Measurements from ENCODE around the gene NDUFS4.
"Not testable (repeated sequence)": the region's sequence is repeated elsewhere in the genome, so short reads cannot be mapped to it uniquely, and the experiment has no call there.

NDUFS4 gene

DNA sequence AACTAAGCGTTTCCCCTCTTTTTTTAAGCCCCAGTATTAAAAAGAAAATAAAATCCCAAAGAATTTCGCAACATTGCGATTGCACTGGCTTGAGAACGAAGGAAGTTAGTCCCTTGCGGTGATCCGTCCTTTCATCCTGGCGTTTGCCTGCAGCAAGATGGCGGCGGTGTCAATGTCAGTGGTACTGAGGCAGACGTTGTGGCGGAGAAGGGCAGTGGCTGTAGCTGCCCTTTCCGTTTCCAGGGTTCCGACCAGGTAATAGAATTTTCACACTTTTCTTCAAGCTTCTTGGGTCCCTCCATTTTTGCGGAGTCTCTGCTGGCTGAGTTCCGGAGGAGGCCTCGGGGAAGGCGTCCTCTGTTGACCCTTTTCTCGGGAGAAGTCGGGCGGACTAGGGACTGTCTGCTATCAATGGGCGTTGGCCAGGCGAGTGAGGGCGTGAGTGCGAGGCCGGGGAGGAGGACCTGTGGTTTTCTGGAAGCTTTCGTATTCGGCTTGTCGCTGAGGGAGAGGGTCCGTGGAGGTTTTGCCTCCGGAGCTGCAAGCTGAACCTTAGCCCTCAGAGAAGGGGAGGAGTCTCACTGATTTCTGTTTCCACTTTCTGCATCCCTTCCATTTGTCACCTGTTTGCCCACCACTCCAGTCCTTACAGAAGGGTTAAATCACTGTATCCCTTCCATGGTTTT lies at the start of gene NDUFS4:
Gene NDUFS4, plus strand, starts transcription at position 134 of the 686 bp plus-strand sequence. Its CDS starts 24 bp downstream, at position 158.
- peak; percentile 97 for DNase-seq (ENCODE audit: low read depth)
- TF ChIP-seq, protein P1, sequence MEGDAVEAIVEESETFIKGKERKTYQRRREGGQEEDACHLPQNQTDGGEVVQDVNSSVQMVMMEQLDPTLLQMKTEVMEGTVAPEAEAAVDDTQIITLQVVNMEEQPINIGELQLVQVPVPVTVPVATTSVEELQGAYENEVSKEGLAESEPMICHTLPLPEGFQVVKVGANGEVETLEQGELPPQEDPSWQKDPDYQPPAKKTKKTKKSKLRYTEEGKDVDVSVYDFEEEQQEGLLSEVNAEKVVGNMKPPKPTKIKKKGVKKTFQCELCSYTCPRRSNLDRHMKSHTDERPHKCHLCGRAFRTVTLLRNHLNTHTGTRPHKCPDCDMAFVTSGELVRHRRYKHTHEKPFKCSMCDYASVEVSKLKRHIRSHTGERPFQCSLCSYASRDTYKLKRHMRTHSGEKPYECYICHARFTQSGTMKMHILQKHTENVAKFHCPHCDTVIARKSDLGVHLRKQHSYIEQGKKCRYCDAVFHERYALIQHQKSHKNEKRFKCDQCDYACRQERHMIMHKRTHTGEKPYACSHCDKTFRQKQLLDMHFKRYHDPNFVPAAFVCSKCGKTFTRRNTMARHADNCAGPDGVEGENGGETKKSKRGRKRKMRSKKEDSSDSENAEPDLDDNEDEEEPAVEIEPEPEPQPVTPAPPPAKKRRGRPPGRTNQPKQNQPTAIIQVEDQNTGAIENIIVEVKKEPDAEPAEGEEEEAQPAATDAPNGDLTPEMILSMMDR (IDR thresholded peaks at IDR 0.05; ENCODE audit: low read length, missing control alignments): no peak
- peak within 1 kb of the TSS; percentile 83 for H3K4me3 ChIP-seq (replicated peaks; ENCODE audit: low read depth, low read length)

DNA sequence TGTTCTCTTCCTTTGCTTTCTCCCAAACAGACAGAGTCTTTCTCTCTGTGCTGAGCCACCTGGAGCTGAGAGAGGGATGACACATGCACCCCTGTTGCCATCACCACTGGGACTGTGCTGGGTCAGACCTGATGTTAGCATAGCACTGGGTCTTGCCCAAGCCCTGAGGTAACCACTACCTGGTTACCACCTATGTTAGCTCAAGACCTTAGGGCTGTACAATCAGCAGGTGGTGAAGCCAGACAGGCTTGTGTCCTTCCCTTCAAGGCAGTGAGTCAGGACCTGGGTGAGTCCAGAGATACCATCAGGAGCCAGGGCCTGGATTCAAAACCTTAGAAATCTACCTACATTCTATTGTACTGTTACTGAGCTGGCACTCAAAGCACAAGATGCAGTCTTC lies 47.9 kb upstream of the NDUFS4 start:
- DNase-seq (ENCODE audit: low read depth): no peak
- no peak overlapping the region for H3K4me3 ChIP-seq (replicated peaks; ENCODE audit: low read depth, low read length)
- TF ChIP-seq, protein P1 (IDR thresholded peaks at IDR 0.05; ENCODE audit: low read length, missing control alignments): no peak

DNA sequence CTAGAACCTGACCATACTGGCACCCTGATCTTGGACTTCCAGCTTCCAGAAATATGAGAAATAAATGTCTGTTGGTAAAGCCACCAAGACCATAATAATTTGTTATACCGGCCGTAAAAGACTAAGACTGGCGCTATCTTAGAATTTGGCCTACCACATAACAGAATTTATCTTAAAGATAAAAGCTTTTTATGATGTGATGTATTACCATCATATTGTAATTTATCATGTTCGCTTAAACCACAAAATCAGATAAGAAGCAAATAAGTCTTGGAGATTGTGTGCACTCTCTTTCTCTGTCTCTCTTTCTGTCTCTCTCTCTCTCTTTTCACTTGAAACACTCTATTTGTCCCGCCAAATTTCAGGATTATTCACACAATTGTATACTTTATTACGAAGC lies 44.5 kb upstream of the NDUFS4 start:
- no peak overlapping the region for H3K4me3 ChIP-seq (replicated peaks; ENCODE audit: low read depth, low read length)
- TF ChIP-seq, protein P1 (IDR thresholded peaks at IDR 0.05; ENCODE audit: low read length, missing control alignments): no peak
- no peak for DNase-seq (ENCODE audit: low read depth)

DNA sequence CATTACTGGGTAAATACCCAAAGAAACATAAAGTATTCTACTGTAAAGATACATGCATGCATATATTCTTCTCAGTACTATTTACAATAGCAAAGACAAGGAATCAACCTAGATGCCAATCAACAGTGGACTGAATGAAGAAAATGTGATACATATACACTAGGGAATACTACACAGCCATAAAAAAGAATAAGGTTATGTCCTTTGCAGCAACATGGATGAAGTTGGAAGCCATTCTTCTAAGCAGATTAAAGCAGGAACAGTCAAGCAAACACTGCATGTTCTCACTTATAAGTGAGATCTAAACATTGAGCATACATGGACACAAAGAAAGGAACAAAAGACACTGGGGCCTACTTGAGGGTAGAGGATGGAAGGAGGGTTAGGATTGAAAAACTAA lies 39.6 kb upstream of the NDUFS4 start:
- no peak overlapping the region for H3K4me3 ChIP-seq (replicated peaks; ENCODE audit: low read depth, low read length)
- DNase-seq (ENCODE audit: low read depth): no peak
- TF ChIP-seq, protein P1 (IDR thresholded peaks at IDR 0.05; ENCODE audit: low read length, missing control alignments): no peak

DNA sequence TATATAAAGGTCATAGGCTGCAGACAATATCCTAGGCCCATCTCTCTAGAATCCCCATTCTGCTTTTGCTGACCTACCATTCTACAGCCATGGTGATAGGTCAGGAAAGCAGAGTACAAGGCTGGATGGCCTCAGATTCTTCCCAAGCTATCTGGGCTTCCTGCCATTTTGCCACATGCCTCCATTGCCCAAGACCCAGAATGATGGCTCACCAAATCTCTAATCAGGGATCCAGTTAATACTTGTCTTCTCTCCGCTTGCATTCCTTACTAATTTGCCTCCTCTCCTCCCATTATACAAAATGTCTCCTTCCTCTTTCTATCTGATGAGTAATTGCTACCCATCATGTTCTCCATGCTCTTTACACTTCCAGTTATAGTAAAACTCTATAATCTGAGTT lies 22.7 kb upstream of the NDUFS4 start:
- TF ChIP-seq, protein P1 (IDR thresholded peaks at IDR 0.05; ENCODE audit: low read length, missing control alignments): no peak
- peak; percentile 9 for DNase-seq (ENCODE audit: low read depth)
- H3K4me3 ChIP-seq (replicated peaks; ENCODE audit: low read depth, low read length): no peak overlapping the region

DNA sequence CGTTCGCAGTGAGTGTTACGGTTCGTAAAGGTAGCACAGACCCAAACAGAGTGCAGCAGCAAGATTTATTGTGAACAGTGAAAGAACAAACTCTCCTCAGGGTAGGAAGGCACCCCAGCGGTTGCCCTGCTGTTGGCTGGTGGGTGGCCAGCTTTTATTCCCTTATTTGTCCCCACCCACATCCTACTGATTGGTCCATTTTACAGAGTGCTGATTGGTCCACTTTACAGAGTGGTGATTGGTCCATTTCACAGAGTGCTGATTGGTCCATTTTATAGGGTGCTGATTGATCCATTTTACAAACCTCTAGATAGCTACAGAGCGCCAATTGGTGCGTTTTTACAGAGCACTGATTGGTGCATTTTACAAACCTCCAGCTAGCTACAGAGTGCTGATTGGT lies 19.7 kb upstream of the NDUFS4 start:
- DNase-seq (ENCODE audit: low read depth); H3K4me3 ChIP-seq (replicated peaks; ENCODE audit: low read depth, low read length): not testable (repeated sequence)

DNA sequence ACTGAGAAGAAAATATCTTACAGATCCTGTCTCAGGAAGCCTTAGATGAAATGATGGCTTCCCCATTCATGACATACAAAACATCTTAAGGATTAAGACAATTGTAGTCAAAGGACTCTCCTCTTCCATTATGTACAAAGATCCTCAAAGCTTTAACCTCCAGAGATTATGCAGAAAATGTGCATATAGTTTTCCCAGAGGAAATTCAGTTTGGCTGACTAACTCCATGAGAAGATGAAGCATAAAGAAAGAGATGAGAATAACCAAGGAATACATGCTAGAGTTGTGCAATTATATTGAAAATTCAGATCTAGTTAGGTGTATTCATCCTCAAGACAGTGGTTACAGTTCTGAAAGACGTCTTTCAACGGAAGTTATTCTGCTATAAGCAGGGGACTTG lies 18.6 kb upstream of the NDUFS4 start:
- H3K4me3 ChIP-seq (replicated peaks; ENCODE audit: low read depth, low read length): no peak overlapping the region
- TF ChIP-seq, protein P1 (IDR thresholded peaks at IDR 0.05; ENCODE audit: low read length, missing control alignments): no peak
- DNase-seq (ENCODE audit: low read depth): no peak
